Tongue (tissue), 3 donors: ENCODE results near the gene GCNT2. TPM values are rescaled to one million over a fixed set of nuclear protein-coding genes. Genes with fewer than 3 reads are reported as not detected.
"Not testable (repeated sequence)": the region's sequence is repeated elsewhere in the genome, so short reads cannot be mapped to it uniquely, and the experiment has no call there.

Experiments used
- DNase-seq: peaks from one replicate; pipeline ENCODE4 v3.0.0-alpha.2; 2015
- small RNA-seq: library from RNA; depleted of rRNA; stranded (forward); fragments of <200 nt; gene quantifications from one replicate; pipeline ENCODE3, GENCODE V24; 2014; ENCODE audit warnings: low replicate concordance
- total RNA-seq: library from RNA; depleted of rRNA; stranded (reverse); fragments of >200 nt; gene quantifications from one replicate; pipeline ENCODE4 v1.2.3, GENCODE V29; 2014

Gene GCNT2
- total RNA-seq, 1 donor from 2014 or later, result 6.3 TPM

DNA sequence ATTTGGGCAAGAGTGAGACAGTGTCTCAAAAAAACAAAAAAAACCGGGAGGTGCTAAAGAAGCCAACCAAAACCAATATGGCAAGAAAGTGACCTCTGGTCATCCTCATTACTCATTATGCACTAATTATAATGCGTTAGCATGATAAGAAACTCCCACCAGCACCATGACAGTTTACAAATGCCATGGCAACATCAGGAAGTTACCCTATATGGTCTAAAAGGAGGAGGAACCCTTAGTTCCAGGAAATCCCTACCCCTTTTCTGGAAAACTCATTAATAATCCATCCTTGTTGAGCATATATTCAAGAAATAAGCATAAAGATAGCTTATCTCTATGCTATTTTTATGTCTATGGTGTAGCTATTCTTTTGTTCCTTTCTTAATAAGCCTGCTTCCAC lies 141.6 kb downstream of the GCNT2 start:
- DNase-seq, result no peak

DNA sequence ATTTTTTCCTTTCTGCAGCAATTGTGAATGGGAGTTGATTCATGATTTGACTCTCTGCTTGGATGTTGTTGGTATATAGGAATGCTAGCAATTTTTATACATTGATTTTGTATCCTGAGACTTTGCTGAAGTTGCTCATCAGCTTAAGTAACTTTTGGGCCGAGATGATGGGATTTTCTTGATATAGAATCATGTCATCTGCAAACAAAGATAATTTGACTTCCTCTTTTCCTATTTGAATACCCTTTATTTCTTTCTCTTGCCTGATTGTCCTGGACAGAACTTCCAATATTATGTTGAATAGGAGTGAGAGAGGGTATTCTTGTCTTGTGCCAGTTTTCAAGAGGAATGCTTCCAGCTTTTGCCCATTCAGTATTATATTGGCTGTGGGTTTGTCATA lies 144.4 kb downstream of the GCNT2 start:
- DNase-seq, result not testable (repeated sequence)

DNA sequence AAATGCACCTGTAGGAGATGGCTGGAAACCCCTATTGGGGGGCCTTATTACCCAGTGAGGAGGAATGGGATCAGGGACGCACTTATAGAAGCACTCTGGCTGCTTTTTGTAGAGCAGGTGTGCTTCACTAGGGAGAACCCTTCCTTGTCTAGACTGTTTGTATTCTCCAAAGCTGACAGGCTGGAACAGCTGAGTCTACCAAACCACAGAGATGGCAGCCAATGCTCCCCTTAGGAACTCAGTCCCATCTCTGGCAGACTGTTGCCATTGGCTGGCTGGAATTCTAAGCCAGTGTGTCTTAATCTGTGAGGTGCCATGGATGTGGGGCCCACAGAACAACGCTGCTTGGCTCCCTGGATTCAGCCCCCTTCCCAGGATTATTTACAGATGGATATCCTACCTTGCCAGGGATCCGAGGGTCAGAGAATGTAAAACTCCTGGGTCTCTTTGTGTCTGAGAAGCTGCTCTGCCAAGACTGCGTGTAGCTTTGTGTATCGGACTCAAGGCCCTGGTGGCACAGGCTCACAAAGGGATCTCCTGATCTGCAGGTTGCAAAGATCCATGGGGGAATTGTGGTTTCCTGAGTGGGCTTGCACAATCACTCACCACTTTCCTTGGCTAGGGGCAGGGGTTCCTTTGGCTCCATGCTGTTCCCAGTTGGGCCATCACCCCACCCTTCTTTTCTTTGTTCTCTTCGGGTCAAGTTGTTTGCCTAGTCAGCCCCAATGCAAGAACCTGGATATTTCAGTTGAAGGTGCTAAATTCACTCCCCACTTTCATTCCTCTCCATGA lies 147.2 kb downstream of the GCNT2 start:
- no peak for DNase-seq

DNA sequence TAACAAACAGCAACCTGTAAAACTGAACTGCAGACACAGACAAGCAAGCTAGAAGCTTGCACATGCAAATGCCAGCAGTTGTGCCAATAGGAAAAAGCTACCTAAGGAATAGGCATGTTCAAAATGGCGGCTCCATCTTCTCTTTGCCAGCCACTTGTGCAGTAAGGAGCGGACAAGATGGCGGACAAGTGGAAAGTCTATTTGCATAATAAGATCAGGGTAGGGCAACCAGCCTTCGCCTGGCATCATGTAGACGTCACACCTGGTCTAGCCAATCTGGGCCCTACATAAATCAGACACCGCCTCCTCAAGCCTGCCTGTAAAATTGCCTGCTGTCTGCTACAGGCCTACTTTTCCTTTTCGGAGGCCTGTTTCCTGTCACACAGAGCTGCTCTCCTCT lies 155.3 kb downstream of the GCNT2 start:
- no peak for DNase-seq

DNA sequence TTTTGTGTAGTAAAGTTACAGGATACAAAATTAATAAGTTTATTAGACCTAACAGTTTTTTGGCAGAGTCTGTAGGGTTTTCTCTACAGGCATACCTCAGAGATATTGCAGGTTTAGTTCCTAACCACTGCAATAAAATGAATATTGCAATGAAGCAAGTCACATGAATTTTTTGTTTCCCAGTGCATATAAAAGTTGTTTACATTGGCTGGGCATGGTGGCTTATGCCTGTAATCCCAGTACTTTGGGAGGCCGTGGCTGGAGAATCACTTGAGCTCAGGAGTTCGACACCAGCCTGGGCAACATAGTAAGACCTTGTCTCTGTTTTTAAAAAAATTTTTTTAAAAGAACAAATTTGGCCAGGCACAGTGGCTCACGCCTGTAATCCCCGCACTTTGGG lies 157.3 kb downstream of the GCNT2 start:
- DNase-seq, result no peak

Small RNAs within 50 kb of the gene (small RNA-seq; reads per million reads assigned to genes)
- gene RF00019, result not detected

Other genes with a start within 250 kb of the GCNT2 start
- 6.7 TPM for gene TFAP2A, start 106.3 kb upstream of the GCNT2 start, total RNA-seq
- gene C6orf52, start 173.3 kb downstream of the GCNT2 start, total RNA-seq, result not detected
- gene PAK1IP1, start 173.6 kb downstream of the GCNT2 start, total RNA-seq, result 13.1 TPM
- gene TMEM14C, start 201.7 kb downstream of the GCNT2 start, total RNA-seq, result 77.5 TPM
- gene TMEM14B, start 226.5 kb downstream of the GCNT2 start, total RNA-seq, result 102 TPM